Right lobe of liver (tissue), 6 donors: ENCODE data around the gene FASTKD2. TPM values are rescaled to one million over a fixed set of nuclear protein-coding genes. Genes with fewer than 3 reads are reported as not detected.

ENCODE experiments used
- ATAC-seq, 4 donors: fragments of 200-7000 bp; cut with Tn5 transposase; one replicate each; pipeline ENCODE4 v1.9.1; 2020; ENCODE audit warnings: mild to moderate bottlenecking in 4 of 4, moderate library complexity in 4 of 4
- DNase-seq, 3 donors: peaks; one replicate each; pipeline ENCODE4 v3.0.0-alpha.2; 2020
- H3K27ac ChIP-seq, 3 donors: fragments of 200-600 bp; one replicate each; pipeline ENCODE4 v1.8.0; 2022
- H3K27me3 ChIP-seq, 2 donors: fragments of 200-600 bp; one replicate each; pipeline ENCODE4 v1.8.0; 2022
- H3K36me3 ChIP-seq, 4 donors: fragments of 200-600 bp; sonication (generic) in 1 of 4; one replicate each; pipeline versions ENCODE4 v1.5.1 to v1.8.0; 2017 to 2022; ENCODE audit warnings: control low read depth in 1 of 4
- H3K4me1 ChIP-seq, 4 donors: fragments of 200-600 bp; sonication (generic) in 1 of 4; one replicate each; pipeline versions ENCODE4 v1.5.1 to v1.8.0; 2017 to 2022; ENCODE audit warnings: control low read depth in 1 of 4
- H3K4me3 ChIP-seq, 3 donors: fragments of 200-600 bp; one replicate each; pipeline ENCODE4 v1.8.0; 2022
- H3K9me3 ChIP-seq, 4 donors: fragments of 200-600 bp; sonication (generic) in 1 of 4; one replicate each; pipeline versions ENCODE4 v1.5.1 to v1.8.0; 2017 to 2022; ENCODE audit warnings: control low read depth in 1 of 4
- POLR2A ChIP-seq: fragments of 450-650 bp; IDR thresholded peaks from one replicate; pipeline ENCODE4 v1.6.1; 2017; ENCODE audit warnings: antibody characterized with exemption, mild to moderate bottlenecking
- WGBS: methylation state at CpG from one replicate; pipeline ENCODE4 v1.1.6; 2018; ENCODE audit warnings: low coverage, low lambda C conversion rate; ENCODE audit not compliant: insufficient coverage; ENCODE audit errors: missing lambda C conversion rate; 5-methylcytosine and 5-hydroxymethylcytosine counted together
- intact Hi-C, 2 donors: fragments of 100-400 bp; cut with DNase I; formaldehyde crosslinking; loops; one replicate each; pipeline versions ENCODE4 v1.11.2 to v1.14.1; 2022
- total RNA-seq, 6 experiments: library from RNA; depleted of rRNA in 2 of 6; stranded (reverse); fragments of >200 nt in 2 of 6; fragmentation: NEBNext Ultra II Directional in 3 of 6; extraction: Animal tissue kit (Norgen Biotek cat#: 25700) in 3 of 6; gene quantifications; one replicate each; pipeline versions ENCODE4 v1.1.0 to v1.2.4, GENCODE V29; 2016 to 2023
- TF ChIP-seq, protein P1 (sequence below), 4 donors: fragments of 200-600 bp in 3 of 4; fragments of 450-650 bp in 1 of 4; IDR thresholded peaks; one replicate each; pipeline versions ENCODE4 v1.5.1 to v1.8.0; 2016 to 2022; ENCODE audit warnings: antibody characterized with exemption in 4 of 4, mild to moderate bottlenecking in 2 of 4
- donor health status: DM: no; HTN: yes; CAD: no.
- donor health status: DM: no; HTN: no; CAD: no.
- donor health status: DM: no; HTN: no; CAD: no.
- donor health status: DM: no; HTN: yes; CAD: no.
- donor health status: DM: no; HTN: yes; CAD: no.

The FASTKD2 gene
- total RNA-seq, 6 experiments from 2014 or later: 13.5 to 29.1 (median 16.9) TPM

DNA sequence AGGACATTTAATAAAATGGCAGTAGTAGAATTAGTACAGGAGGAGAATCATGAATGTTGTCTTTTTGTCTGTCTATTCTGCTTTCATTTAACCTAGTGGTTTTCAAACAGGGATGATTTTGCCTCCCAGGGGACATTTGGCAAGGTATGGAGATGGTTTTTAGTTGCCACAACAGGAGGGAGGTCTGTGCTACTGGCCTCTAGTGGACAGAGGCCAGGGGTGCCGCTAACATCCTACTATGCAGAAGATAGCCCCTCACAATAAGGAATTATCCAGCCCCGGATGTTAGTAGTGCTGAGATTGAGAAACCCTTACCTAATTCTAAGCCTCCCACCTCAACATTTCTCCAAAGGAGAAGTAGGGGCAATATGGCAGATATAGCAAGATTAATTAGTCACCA, 18.3 kb downstream of the FASTKD2 start:
- Histone ChIP-seq H3K27me3 (no peaks in the 10 kb centered on the region), H3K4me3 (no peak overlapping the region), H3K27ac (no peak overlapping the region), H3K9me3 (no peaks in the 10 kb centered on the region), H3K36me3 (peaks cover 0 to 66% (median 21%) of the 10 kb centered on the region in 4 donors), H3K4me1 (no peaks in the 10 kb centered on the region)
- TF ChIP-seq POLR2A: no peak
- TF ChIP-seq, protein P1, sequence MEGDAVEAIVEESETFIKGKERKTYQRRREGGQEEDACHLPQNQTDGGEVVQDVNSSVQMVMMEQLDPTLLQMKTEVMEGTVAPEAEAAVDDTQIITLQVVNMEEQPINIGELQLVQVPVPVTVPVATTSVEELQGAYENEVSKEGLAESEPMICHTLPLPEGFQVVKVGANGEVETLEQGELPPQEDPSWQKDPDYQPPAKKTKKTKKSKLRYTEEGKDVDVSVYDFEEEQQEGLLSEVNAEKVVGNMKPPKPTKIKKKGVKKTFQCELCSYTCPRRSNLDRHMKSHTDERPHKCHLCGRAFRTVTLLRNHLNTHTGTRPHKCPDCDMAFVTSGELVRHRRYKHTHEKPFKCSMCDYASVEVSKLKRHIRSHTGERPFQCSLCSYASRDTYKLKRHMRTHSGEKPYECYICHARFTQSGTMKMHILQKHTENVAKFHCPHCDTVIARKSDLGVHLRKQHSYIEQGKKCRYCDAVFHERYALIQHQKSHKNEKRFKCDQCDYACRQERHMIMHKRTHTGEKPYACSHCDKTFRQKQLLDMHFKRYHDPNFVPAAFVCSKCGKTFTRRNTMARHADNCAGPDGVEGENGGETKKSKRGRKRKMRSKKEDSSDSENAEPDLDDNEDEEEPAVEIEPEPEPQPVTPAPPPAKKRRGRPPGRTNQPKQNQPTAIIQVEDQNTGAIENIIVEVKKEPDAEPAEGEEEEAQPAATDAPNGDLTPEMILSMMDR (IDR thresholded peaks at IDR 0.05): peak in 3 of 4 donors; percentile 35 to 38 (median 36)
- intact Hi-C loops: no loop called here
- WGBS: 40% methylated on average over 1 of the region's 2 CpGs
- no peak for DNase-seq
- ATAC-seq: peak in 3 of 4 donors; percentile 39 to 49 (median 48)

DNA sequence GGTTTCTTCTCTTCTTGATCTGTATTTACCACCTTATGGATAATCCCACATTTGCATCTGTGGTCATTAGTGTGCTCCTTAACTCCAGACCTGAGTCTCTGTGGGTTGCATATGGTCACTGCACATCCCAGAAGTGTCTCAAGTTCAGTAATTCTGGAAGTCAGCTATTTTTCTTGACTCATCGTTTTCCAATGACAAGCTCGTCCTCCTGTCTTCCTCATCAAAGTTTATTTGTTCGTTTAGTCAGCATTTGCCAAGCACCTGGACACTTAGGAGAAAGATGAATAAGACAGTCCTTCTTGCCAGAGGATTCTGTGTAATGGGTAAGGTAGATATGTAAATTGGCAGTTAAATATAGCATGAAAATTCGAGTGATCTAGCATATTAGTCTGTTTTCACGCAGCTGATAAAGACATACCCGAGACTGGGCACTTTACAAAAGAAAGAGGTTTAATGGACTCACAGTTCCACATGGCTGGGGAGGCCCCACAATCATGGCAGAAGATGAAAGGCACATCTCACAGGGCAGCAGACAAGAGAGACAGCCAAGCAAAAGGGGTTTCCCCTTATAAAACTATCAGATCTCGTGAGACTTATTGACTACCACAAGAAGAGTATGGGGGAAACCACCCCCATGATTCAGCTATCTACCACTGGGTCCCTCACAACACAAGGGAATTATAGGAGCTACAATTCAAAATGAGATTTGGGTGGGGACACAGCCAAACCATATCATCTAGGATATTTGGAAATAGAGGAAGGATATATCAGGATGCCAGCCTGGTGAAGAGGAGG, 19.4 kb downstream of the FASTKD2 start:
- intact Hi-C loops: no loop called here
- TF ChIP-seq POLR2A: no peak
- TF ChIP-seq, protein P1 (IDR thresholded peaks at IDR 0.05): no peak
- DNase-seq (no peak), ATAC-seq (no peak)
- Histone ChIP-seq H3K36me3 (peaks cover 0 to 66% (median 25%) of the 10 kb centered on the region in 4 donors), H3K27ac (no peak overlapping the region), H3K4me1 (no peaks in the 10 kb centered on the region), H3K9me3 (no peaks in the 10 kb centered on the region), H3K27me3 (no peaks in the 10 kb centered on the region), H3K4me3 (no peak overlapping the region)
- whole genome bisulfite sequencing: 77% methylated on average over 7 of the region's 7 CpGs

DNA sequence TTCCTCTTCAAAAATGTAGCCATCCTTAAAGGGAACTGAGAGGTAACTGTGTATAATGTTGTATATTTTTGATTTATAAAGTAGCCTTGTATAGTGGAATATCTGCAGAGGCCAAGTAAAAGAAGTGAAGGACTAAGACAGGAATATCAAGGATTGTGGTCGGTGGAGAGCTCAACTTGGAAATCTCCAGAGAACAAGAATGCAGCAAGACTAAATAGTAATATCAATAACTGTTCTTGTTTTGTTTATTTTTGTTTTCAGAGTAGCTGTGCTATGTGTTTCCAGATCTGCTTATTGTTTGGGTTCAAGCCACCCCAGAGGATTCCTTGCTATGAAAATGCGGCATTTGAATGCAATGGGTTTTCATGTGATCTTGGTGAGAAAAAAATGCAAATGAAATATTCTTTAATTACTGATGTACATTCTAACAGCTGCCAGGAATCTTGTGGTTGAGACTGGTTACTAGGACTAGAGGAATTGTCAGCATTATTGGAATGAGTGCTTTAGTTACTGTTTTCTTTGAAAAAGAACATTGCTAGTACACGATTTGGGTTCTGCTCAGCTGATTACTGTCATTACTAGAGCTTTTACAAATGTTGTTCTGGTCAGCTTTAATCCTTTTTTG, 25.0 kb downstream of the FASTKD2 start:
- ATAC-seq: no peak
- 87% methylated on average over 3 of the region's 3 CpGs for WGBS
- Histone ChIP-seq H3K27ac (no peak overlapping the region), H3K9me3 (no peaks in the 10 kb centered on the region), H3K27me3 (no peaks in the 10 kb centered on the region), H3K36me3 (peaks cover 0 to 75% (median 28%) of the 10 kb centered on the region in 4 donors), H3K4me1 (no peaks in the 10 kb centered on the region), H3K4me3 (no peak overlapping the region)
- TF ChIP-seq, protein P1 (IDR thresholded peaks at IDR 0.05): no peak
- TF ChIP-seq POLR2A: no peak
- intact Hi-C loops: loop anchor here in 1 of 2 donors (10.0 kb wide), 1 partner anchor 684 kb away; no protein-coding TSS in a partner anchor
- no peak for DNase-seq

DNA sequence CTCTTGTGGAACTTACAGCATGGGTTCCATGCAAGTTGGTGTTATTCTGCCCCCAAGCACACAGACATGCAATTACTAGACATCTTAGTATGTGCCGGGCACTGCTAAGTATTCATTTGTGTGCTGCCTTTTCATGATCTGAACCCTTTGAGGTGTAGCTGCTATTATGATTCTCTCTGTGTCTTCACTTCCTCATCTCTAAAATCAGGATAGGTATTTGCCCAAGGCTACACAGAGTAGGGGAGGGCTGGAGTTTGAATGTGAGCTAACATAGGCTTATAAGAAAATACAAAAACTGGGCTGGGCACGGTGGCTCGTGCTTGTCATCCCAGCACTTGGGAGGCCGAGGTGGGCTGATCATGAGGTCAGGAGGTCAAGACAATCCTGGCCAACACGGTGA, 27.2 kb downstream of the FASTKD2 start:
- Histone ChIP-seq H3K4me1 (no peaks in the 10 kb centered on the region), H3K4me3 (no peak overlapping the region), H3K27ac (no peak overlapping the region), H3K36me3 (peaks cover 0 to 61% (median 14%) of the 10 kb centered on the region in 4 donors), H3K27me3 (no peaks in the 10 kb centered on the region), H3K9me3 (no peaks in the 10 kb centered on the region)
- WGBS: 100% methylated on average over 3 of the region's 5 CpGs
- intact Hi-C loops: loop anchor here in 1 of 2 donors (10.0 kb wide), 1 partner anchor 682 kb away; no protein-coding TSS in a partner anchor
- TF ChIP-seq, protein P1 (IDR thresholded peaks at IDR 0.05): no peak
- TF ChIP-seq POLR2A: no peak
- DNase-seq: no peak
- ATAC-seq: no peak
